HG03520 (cell line): ENCODE data around the gene TMEM31.
"Not testable (repeated sequence)": the region's sequence is repeated elsewhere in the genome, so short reads cannot be mapped to it uniquely, and the experiment has no call there.

ENCODE experiments used
- ATAC-seq: cut with Tn5 transposase; IDR thresholded peaks from one replicate; pipeline ENCODE4 v1.9.1; 2021; ENCODE audit warnings: mild to moderate bottlenecking, moderate library complexity; ENCODE audit not compliant: unreplicated experiment

TMEM31 gene

DNA sequence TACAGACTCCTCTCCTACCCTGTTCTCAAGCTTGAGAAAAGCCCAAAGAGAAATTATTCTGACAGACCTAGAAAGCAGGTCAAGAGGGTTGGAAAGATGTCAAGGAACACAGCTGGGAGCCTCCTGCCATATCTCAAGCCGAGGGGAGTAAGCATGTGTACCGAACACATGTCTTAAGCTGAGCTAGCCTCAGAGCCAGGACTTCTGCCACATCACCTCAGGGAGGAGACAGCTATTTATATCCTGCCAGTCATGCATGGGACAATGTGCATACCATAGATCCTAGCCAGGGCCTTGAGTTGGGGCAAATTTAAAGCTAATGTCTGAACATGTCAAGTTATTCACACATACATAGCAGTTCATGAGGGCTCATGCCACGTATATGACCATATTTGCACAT is 11.8 kb downstream of the TMEM31 start:
- no peak for ATAC-seq

- ATAC-seq, result no peak
These were observed 15.8 kb downstream of the TMEM31 start for GRCh38 chrX:103726477-103726876.

DNA sequence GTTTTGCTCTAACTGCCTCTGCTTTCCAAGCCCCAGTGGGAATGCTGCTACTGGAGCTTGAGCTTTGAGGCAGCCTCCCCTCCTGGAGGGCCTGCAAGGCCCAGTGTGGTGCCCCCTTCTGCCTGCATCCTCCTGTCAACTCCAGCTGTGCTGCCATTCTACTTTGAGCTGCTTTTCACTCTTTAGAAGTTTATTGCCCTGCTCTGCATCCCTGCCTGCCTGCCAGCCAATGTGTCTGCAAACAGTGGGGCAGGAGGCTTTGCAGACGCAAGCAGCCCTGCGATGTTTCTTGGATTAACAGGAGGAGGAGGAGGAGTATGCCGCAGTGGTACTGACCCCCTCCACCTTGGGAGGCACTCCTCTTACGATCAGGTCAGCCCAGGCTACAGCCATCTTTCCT is 16.4 kb downstream of the TMEM31 start:
- no peak for ATAC-seq

DNA sequence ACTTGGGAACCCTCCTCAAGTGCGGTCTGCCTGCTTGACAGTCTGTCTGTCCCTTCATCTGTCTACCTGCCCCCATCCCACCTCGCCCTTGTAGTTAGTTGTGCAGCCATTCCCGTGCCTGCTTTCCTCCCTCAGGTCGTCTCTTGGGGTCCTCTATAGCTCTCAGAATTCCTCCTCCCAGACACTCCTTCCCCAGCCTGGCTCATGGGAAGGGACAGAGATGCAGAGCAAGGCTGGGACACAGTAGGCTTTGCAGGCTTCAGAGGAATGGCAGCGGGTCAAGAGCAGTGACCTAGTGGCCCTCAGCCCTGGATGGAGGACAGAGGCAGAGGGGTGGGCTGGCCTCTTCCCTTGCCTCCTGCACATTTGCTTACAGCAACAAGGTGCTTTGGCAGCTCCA is 18.3 kb downstream of the TMEM31 start:
- no peak for ATAC-seq

DNA sequence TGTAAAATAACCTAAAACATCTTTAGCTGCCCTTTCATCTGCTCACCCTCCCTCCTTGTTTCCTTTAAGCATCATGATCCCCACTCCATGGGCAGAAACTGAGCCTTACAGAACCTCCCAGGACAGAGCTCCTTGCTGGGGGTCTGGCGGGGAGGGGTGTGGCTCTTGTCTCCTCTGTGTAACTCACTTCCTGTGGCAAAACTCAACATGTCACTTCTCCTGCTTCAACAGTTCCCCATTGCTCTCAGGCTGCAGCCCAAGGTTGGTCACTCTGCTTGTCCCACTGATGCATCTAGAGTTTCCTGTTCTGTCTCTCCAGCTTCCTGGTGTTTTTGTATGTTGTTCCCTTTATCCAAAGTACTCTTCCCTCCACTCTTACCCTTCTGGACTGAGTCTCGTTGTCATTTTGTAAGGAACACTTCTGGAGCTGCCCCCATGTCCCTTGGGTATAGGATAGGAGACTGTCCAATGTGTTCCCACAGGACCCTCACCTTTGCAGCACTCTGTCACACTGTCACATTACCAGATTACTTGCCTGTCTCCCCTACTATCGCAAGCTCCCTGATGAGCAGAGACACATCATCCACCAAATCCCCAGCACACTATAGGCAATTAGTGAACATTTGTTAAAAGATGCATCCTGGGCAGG is 19.6 kb downstream of the TMEM31 start:
- ATAC-seq, result no peak

DNA sequence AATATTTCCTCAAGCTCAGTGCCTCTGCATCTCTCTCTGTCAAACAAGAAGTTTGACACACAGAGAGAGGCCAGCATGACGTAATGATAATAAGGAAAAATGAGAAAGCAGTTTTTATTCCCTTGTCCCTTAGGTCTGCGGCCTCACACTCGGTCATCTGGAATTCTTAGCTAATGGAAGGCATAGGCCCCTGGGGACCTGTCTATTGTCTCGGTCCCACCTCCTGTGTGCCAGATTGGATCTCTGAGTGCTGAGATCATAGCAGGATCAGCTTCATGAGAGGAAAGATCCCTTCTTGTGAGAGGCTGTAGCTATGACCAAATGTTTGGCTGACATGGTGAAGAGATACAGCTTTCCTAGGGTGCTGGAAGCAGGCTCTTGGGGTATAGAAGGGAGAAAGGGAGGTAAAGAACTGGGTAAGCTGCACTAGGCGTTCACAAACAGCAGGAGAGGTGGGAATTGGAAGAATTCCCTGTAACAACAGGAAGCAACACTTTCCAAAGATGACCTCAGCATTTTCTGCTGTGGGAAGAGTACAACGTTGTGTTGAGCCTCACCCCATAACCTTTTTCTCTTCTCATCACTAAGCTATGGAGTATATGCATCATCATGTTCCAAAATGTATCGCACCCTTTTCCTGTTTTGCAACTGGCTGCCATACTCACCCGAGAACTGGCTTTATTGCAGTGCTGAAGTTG is 20.2 kb downstream of the TMEM31 start:
- no peak for ATAC-seq

DNA sequence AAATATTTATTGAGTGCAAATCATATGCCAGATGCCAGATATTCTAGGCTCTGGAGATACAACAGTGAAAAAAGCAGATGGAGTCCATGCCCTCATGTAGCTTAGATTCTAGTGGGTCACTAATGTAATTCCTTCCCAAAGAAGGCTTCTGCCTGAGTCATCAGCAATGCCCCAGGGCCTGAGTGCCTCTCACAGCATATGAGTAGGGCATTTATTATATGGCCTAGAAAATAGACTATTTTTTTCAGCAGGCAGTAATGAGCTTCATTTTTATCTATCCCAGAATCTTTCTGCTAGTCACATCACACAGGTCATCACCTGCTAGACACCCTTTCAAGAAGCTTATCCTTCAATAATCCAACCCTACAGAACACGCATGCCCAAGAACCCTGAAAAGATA is 22.3 kb downstream of the TMEM31 start:
- ATAC-seq, result no peak

- ATAC-seq, result no peak
These were observed 23.5 kb downstream of the TMEM31 start for GRCh38 chrX:103734125-103734760.

DNA sequence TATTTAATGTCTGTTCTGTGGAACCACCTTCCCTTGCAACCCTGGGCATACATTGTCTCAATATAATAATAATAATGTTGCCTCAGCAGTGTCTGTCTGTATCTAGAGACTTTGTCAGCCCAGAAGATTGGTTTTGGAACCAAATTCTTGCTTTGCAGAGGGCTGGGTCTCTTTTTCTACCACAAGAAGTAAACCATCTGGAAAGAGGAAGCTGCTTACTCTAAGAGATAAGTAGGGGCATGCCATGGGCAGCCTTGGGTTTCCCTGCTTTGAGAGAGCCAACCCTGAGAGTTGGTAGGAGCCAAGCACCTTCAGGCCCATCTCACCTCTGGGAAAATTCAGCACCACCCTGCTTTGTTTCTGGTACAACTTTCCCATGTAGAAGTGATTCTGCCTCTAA is 27.0 kb downstream of the TMEM31 start:
- ATAC-seq, result no peak

- no peak for ATAC-seq
These were observed 28.7 kb downstream of the TMEM31 start for GRCh38 chrX:103739421-103739820.

DNA sequence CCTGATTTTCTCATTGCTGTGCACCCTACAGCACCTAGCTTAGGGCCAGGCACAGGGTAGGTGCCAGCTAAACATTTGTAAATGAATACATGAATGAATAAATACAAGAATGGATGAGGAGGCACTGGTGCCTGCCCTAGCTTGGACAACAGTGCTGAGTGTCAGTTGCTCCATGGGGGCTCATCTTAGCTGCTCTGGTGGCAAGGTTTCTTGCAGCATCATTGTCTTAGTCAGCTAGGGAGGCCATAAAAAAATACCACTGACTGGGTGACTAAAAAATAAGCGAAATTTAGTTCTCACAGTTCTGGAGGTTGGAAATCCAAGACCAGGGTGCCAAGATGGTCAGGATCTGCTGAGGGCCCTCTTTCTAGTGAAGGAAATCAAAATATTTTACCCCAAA is 31.2 kb downstream of the TMEM31 start:
- ATAC-seq, result no peak

GRCh38 chrX:103742339-103742738 is 31.6 kb downstream of the TMEM31 start:
- ATAC-seq, result no peak

- ATAC-seq, result no peak
These were observed 36.5 kb downstream of the TMEM31 start for GRCh38 chrX:103747163-103747562.

- no peak for ATAC-seq
These were observed 43.7 kb downstream of the TMEM31 start for GRCh38 chrX:103754401-103754800.

GRCh38 chrX:103756736-103757135 is 46.0 kb downstream of the TMEM31 start:
- ATAC-seq, result no peak

GRCh38 chrX:103758555-103758954 is 47.8 kb downstream of the TMEM31 start:
- no peak for ATAC-seq

DNA sequence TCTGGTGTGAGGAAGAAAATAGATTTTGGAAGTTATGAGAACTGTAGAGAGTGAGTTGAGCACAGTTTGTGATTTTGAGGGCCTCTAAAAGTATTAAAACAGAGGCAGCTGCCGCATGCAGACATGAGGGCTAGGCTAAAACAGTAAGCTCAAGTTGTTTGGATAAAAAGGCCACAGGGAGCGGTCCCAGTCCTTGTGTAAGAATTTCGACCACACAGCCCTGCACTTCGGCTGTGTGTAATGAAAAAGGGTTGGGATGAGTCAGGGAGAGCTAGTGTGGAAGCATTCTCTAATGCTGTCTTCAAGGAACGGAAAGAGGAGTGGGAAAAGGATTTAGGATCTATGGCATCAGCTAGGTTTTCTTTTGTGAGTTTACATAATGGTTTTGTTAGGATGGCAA is 52.8 kb downstream of the TMEM31 start:
- ATAC-seq, result not testable (repeated sequence)
